OCI-LY7 (cell line): ENCODE results near the gene CFAP73.

ENCODE experiments used
- EZH2phosphoT487 ChIP-seq: fragments of 200-600 bp; sonication (generic); IDR thresholded peaks from 2 replicates; pipeline ENCODE4 v1.6.1; 2018; ENCODE audit warnings: low read depth, borderline replicate concordance, mild to moderate bottlenecking, mixed run types, antibody characterized with exemption, low read length, moderate library complexity, mixed read lengths
- TF ChIP-seq, protein P1 (sequence below): fragments of 200-600 bp; sonication (generic); conservative IDR thresholded peaks from 2 replicates; pipeline ENCODE4 v1.5.1; 2014; ENCODE audit warnings: mild to moderate bottlenecking, antibody characterized with exemption, low read length, moderate library complexity, mixed read lengths

DNA sequence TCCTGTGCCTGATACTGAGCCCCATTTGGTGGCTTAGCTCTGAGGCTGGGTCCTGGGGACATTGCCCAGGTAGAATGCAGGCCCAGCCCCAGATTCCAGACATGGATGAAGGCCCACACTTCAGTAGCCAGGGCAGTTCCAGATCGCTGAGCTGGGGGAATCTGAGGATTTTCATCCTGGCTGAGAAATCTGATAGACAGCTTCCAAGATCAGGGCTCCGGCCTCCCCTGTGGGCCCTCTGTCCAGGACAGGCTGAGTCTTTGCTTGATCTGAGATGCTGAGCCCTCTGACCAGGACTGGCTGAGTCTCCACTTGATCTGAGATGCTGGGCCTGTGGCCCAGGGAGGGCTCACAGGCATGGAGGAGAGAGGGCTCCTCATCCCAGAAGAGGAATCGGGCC lies 10.7 kb upstream of the CFAP73 start:
- TF ChIP-seq EZH2phosphoT487, result no peak
- TF ChIP-seq, protein P1, sequence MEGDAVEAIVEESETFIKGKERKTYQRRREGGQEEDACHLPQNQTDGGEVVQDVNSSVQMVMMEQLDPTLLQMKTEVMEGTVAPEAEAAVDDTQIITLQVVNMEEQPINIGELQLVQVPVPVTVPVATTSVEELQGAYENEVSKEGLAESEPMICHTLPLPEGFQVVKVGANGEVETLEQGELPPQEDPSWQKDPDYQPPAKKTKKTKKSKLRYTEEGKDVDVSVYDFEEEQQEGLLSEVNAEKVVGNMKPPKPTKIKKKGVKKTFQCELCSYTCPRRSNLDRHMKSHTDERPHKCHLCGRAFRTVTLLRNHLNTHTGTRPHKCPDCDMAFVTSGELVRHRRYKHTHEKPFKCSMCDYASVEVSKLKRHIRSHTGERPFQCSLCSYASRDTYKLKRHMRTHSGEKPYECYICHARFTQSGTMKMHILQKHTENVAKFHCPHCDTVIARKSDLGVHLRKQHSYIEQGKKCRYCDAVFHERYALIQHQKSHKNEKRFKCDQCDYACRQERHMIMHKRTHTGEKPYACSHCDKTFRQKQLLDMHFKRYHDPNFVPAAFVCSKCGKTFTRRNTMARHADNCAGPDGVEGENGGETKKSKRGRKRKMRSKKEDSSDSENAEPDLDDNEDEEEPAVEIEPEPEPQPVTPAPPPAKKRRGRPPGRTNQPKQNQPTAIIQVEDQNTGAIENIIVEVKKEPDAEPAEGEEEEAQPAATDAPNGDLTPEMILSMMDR, result no peak
